GM12892 (cell line): Measurements from ENCODE around the gene ATP1A3.

Source experiments
- DNase-seq: peaks from one replicate; pipeline ENCODE4 v3.0.0; 2011; ENCODE audit not compliant: insufficient read length
- FAIRE-seq: peaks from 2 replicates; lab custom pipeline; 2011; peaks lifted over from hg19 to GRCh38; lab: Jason Lieb, UNC
- POLR2A ChIP-seq: IDR thresholded peaks from 2 replicates; pipeline ENCODE4 v1.6.1; 2011; ENCODE audit warnings: low read depth, low read length, control low read depth
- POLR2AphosphoS5 ChIP-seq: IDR thresholded peaks from 2 replicates; pipeline ENCODE4 v1.6.1; 2011; ENCODE audit warnings: low read depth, low read length, control low read depth
- TAF1 ChIP-seq: IDR thresholded peaks from 2 replicates; pipeline ENCODE4 v1.6.1; 2011; ENCODE audit warnings: low read depth, mild to moderate bottlenecking, control low read depth, low read length, borderline replicate concordance

ATP1A3 gene

DNA sequence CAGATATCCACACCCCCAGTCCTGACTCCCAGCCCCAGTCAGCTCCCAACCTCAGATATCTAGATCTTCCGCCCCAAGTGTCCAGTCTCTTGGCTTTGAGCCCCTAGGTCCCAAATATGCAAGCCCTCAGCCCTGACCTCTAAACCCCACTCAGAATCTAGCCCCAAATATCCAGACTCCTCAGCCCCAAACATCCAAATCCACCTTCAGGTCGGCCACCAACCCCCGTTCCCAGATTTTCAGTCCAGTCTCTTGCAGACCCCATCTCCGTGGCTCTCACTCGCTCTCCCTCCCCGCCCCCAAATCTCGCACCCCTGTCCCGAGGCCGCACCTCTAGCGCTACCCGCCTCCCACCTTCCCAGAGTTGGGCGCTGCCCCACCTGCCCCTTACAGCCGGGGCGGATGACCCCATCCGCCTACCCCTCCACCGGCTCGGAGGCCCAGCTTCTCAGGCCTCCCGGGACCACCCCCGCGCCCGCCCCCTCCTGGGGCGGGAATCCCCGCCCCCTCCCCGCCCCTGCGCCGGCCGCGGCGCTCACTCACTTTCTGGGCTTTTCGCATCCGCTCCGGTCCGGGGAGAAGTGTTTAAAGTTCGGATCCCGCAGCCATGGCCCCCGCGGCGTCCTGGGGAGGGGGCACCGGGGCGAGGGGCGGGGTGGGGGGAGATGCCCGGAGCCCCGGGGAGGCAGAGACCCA, 66.4 kb downstream of the ATP1A3 start:
- TF ChIP-seq POLR2A (no peak), TAF1 (no peak), POLR2AphosphoS5 (no peak)
- no peak for FAIRE-seq
- no peak for DNase-seq

DNA sequence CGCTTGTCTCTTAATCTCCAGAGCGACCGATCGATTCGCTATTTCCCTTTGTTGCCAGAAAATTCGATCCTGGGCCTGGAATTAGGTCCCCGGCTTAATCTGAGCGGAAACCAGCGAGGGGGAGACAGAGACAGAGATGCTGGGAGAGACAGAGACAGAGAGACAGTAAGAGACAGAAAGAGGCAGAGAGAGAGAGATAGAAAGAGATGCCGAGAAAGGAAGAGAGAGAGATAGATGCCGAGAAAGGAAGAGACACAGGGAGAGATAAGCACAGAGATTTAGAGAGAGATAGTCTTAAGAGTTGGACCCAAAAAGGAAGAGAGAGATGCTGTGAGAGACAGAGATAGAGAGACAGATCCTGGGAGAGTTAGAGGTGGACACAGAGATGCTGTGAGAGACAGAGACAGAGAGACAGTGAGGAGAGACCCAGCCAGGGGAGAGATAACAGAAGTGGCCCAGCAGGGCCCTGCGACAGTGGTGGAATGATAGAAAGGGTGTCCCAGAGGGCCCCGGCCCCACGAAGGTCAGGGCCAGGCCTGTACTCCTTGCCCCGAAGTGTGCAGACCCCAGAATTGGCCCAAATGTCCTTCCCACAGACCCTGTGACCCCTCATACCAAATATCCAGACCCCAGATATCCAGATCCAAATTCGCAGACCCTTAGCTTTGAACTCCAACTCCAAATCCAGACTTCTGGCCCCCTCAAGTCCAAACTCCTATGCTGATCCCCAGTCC, 67.1 kb downstream of the ATP1A3 start:
- TF ChIP-seq TAF1 (no peak), POLR2A (no peak), POLR2AphosphoS5 (no peak)
- DNase-seq (no peak), FAIRE-seq (no peak)

DNA sequence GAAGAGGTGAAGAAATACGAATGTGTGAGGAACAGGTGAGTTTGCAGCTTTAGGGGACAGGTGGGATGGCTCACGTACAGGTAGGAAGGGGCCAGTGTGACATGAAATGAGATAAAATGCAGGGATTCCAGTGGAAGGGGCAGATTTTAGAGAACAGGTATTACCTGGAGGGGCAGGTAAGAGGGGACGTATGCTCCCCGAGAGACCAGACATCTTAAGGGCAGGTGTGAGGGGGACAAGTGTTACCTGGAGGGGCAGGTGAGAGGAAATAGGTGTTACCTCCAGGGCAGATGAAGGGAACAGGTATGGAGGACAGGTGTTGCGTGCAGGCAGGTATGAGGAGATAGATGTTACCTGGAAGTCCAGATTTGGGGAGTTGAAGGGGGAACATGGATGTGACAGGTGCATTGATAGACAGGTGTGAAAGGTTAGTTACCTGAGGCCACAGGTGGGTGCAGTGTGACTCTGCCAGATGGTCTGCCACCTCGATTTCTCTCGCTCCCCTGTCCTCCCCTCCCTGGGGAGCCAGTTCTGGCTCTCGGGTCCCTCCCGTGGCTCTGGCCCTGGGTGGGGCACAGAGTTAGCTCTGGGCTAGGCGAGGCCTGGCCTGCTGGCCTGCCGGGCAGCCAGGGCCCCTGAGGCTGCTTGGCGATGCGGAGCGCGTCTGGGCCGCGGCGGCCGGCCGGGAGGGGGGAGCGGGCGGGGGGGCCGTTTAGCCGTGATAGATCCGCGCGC, 67.8 kb downstream of the ATP1A3 start:
- TF ChIP-seq TAF1 (no peak), POLR2AphosphoS5 (no peak), POLR2A (no peak)
- DNase-seq = no peak

DNA sequence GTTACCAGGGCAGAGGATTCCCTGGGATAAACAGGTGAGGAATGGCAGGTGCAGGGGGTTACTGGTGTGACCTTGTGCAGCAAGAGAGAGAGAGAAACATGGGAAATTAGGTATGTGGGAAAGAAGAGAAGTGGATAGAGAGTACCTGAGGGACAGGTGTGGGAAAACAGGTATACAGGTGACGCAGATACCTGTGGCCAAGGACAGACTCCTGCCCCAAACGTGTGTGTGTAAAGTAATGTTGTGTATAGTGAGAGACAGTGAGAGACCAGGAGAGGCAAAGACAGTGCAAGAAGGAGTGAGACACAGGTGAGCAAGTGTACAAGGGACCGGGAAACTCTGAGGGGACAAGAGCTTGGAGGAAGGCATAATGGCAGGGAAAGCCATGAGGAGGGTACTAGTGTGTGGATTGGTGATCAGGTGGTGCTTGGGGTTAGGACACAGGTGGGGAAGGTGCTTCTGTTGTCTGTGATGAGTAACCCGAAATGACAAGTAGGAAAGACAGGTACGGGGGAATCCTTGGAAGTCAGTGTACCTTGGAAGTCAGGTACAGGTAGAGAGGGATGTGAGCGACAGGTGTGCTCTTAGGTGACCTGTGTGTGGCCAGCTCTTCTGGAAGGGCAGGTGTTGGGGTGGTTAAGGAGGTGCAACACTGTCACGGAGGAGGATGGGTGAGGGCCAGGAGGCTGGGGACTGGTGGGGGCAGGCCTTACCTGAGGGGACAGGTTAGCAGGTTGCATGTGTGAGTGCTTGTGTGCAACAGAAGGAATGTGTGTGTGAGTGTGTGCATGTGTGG, 68.6 kb downstream of the ATP1A3 start:
- no peak for FAIRE-seq
- no peak for TF ChIP-seq POLR2A
- TF ChIP-seq POLR2AphosphoS5 = no peak
- no peak for TF ChIP-seq TAF1
- no peak for DNase-seq

More for the DNA sequence above, 67.8 kb downstream of the ATP1A3 start:
- FAIRE-seq = no peak

DNA sequence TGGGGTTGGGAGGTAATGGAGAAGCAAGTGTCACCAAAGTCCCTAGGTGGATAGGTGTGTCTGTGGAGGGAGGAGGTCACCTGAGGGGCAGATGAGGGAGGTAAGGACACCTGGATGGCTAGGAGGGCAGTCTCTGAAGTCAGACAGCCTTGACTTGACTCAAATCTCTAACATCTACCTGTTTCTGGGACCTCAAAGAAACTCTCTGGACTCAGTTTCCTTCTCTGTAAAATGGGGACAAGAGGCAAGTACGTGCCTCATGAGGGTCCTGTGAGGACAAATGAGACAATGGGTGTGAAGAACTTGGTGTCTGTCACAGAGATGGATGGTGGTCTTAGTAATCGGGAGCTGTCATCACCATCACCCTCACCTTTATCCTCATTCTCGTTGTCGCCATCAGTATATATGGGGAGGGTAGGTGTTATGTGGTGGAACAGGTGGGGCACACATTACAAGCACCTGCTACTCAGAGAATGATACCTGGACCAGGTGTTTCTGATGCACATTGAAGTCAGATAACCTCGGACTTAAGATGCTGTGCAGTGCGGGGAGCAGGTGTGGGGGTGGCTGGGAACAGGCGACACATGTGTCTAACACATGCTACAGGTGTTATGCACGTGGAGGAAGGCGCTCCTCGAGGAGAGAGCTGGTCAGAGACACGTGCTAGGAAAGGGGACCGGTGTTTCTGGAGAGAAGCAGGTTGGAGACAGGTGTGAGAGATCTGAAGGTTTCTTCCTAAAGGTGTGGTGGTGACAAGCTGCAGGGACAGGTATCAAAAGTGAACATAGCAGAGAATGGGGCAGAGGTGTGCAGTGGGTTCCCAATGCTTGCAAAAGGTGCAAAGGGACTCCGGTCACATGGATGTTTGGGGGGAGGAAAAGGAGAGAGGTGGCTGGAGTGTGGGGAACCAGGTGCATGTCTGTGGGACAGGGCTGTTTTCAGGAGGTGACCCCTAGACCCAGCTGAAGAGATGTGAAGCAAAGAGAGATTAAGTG, 69.6 kb downstream of the ATP1A3 start:
- no peak for FAIRE-seq
- no peak for DNase-seq
- TF ChIP-seq TAF1 (no peak), POLR2AphosphoS5 (no peak), POLR2A (no peak)

DNA sequence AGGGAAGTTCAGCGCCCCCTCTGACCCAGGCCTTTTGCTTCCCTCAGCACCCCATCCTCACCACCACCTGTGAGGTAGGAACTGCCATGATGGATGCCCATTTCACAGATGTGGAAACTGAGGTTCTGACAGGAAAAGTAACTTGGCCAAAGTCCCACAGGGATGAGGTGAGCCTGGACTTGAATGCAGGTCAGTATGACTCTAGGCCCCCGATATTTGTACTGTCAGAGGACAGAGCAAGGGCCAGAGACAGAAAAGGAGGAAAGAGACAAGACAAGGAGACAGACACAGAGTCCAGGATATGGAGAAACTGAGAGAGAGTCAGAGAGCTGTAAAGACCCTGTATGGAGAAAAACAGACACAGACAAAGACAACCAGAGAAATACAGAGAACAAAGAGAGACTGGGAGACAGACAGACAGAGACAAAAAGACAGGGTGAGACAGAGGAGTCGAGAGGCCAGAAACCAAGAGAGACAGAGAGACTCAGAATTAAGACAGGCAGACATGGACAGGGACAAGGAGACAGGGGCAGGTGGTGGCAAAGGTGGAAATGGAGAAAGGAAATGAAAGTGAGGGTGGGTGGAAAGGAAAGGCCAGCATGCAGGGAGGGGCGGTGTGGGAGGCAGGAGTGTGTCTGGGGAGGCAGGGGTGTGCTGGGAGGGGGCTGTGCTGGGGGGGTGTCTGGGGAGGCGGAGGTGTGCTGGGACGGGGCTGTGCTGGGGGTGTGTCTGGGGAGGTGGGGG, 70.8 kb downstream of the ATP1A3 start:
- TF ChIP-seq TAF1 (no peak), POLR2AphosphoS5 (no peak), POLR2A (no peak)
- FAIRE-seq (no peak), DNase-seq (no peak)

DNA sequence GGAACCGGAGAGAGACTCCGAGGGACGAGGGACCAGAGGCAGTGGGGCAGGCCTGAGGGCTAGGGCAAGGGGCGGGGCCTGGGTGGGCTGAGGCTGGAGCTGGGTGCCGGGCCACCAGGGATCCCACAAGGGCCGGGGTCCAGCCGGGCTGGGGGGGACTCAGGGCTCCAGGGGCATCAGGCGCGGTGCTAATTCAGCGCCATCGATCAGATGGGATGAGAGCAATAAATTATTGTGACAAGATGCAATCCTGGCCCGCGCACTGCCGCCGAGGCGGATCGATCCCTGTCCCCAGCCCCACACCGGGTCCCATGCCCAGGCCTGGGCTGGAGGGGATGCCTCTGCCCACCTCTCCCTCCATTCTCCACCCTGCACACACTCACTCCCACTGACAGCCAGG, 71.4 kb downstream of the ATP1A3 start:
- DNase-seq (no peak), FAIRE-seq (no peak)
- TF ChIP-seq POLR2AphosphoS5 (no peak), TAF1 (no peak), POLR2A (no peak)

DNA sequence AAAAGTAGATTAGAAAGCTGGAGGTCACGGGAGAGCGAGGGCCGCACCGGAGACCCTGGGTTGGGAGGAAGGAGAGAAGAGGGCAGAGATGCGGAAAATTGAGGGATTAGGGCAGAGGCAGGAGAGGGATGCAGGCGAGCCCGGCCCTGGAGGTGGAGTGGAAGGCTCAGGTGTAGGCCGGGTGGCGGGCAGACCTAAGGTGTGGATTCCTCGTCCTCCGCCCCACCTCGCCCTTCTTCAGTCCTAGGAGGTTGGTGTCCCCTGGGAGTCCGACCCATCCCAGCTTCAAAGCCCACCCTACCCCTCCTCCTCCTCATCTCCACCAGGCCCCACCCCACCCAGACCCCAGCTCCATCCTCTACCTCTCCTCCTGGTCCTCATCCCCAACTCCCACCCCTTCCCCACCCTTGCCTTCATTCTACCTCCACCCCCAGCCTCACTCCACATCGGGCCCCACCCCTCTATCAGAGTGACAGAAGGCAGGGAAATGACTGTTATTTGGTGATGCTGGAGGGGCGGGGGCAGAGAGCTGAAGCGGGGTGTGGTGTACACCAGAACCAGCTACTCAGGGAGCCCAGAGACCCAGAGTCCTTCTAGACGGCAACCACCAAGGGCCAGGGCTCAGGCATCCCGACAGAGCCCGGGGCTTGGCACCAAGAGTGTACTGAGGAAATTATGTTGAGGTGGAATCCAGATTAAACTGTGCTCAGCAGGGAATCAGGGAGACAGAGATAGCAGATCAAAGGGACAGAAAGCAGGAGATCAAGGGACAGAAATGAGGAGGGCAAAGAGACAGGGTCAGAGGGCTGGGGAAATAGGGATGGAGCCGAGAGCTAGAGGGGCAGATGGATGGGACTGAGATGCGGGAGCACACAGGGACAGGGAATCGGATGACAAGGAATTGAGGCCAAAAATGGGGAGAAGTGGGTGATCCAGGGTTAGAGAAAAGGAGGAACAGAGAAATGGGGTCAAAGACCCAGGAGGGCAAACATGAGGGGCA, 72.2 kb downstream of the ATP1A3 start:
- no peak for DNase-seq
- no peak for FAIRE-seq
- TF ChIP-seq POLR2A (no peak), POLR2AphosphoS5 (no peak), TAF1 (no peak)
